MCF 10A (cell line): ENCODE results near the gene ABCC4. TPM values are rescaled to one million over a fixed set of nuclear protein-coding genes. Genes with fewer than 3 reads are reported as not detected.

Experiments
- BruUV-seq: library from RNA; stranded (reverse); fragments of 400-500 nt; replicated peaks from 2 replicates; lab custom pipeline; 2021; lab: Mats Ljungman, UMichigan
- CTCF ChIA-PET: fragments of 300-600 bp; sonication (Branson Sonifier 250); formaldehyde crosslinking; extraction: SDS; loops from one replicate; lab custom pipeline; 2021; ENCODE audit warnings: antibody characterized with exemption, inconsistent platforms; lab: Yijun Ruan, JAX
- POLR2A ChIA-PET: fragments of 300-600, 350-650 bp; sonication (Branson Sonifier 250); formaldehyde crosslinking; extraction: SDS; loops from one replicate; lab custom pipeline; 2020; ENCODE audit warnings: antibody characterized with exemption, inconsistent platforms; lab: Yijun Ruan, JAX
- DNase-seq: peaks from one replicate; pipeline ENCODE4 v3.0.0-alpha.2; 2018; ENCODE audit not compliant: unreplicated experiment
- H3K27ac Mint-ChIP-seq: one replicate; pipeline ENCODE4 v1.8.0; 2022; ENCODE audit warnings: mild to moderate bottlenecking, low read depth, mixed read lengths; ENCODE audit not compliant: unreplicated experiment
- H3K27me3 Mint-ChIP-seq: one replicate; pipeline ENCODE4 v1.8.0; 2022; ENCODE audit warnings: mixed read lengths; ENCODE audit not compliant: insufficient read depth, unreplicated experiment
- H3K36me3 Mint-ChIP-seq: one replicate; pipeline ENCODE4 v1.8.0; 2022; ENCODE audit warnings: mild to moderate bottlenecking, moderate library complexity, mixed read lengths; ENCODE audit not compliant: insufficient read depth, unreplicated experiment
- H3K4me1 Mint-ChIP-seq: one replicate; pipeline ENCODE4 v1.8.0; 2022; ENCODE audit warnings: mixed read lengths; ENCODE audit not compliant: insufficient read depth, unreplicated experiment
- H3K4me3 Mint-ChIP-seq: one replicate; pipeline ENCODE4 v1.8.0; 2022; ENCODE audit warnings: mild to moderate bottlenecking, moderate library complexity, mixed read lengths; ENCODE audit not compliant: unreplicated experiment
- H3K9me3 Mint-ChIP-seq: one replicate; pipeline ENCODE4 v1.8.0; 2022; ENCODE audit warnings: mixed read lengths; ENCODE audit not compliant: unreplicated experiment
- CTCF ChIP-seq: fragments of 200-600 bp; IDR thresholded peaks from one replicate; pipeline ENCODE4 v1.8.0; 2022; ENCODE audit warnings: antibody characterized with exemption, mild to moderate bottlenecking; ENCODE audit not compliant: unreplicated experiment
- intact Hi-C: fragments of 100-400 bp; cut with micrococcal nuclease; formaldehyde crosslinking; loops from 2 replicates; pipeline ENCODE4 v1.14.1; 2022
- total RNA-seq: library from RNA; stranded (reverse); gene quantifications from 2 replicates; pipeline ENCODE4 v1.2.3, GENCODE V29; 2022

ABCC4 gene
- total RNA-seq, 1 experiment from 2014 or later, result 13.9 TPM

GRCh38 chr13:95226932-95227695, 74.1 kb downstream of the ABCC4 start:
- intact Hi-C loops, result no loop called here
- H3K36me3 Mint-ChIP-seq, result peaks cover 7% of the 10 kb centered on the region
- POLR2A ChIA-PET, result interaction anchor here (0.6 kb wide), 1 partner anchor 1074 kb away, joined by 3 read pairs; no protein-coding TSS in a partner anchor
- H3K4me3 Mint-ChIP-seq, result no peak overlapping the region
- no peak for TF ChIP-seq CTCF
- CTCF ChIA-PET, result interaction anchor here (0.6 to 2.2 kb wide), 3 partner anchors 38 to 608 kb away, joined by 3 to 7 read pairs (median 3); no protein-coding TSS in a partner anchor
- DNase-seq, result no peak
- H3K4me1 Mint-ChIP-seq, result no peaks in the 10 kb centered on the region
- no TSS peak for BruUV-seq
- no peaks in the 10 kb centered on the region for H3K9me3 Mint-ChIP-seq
- no peak overlapping the region for H3K27ac Mint-ChIP-seq
- H3K27me3 Mint-ChIP-seq, result no peaks in the 10 kb centered on the region

- Mint-ChIP-seq H3K4me3 (no peak overlapping the region), H3K36me3 (peaks cover 7% of the 10 kb centered on the region), H3K9me3 (no peaks in the 10 kb centered on the region), H3K27ac (no peak overlapping the region), H3K27me3 (no peaks in the 10 kb centered on the region), H3K4me1 (no peaks in the 10 kb centered on the region)
- DNase-seq, result no peak
- ChIA-PET CTCF (interaction anchor here (0.6 to 2.2 kb wide), 3 partner anchors 37 to 608 kb away, joined by 3 to 7 read pairs (median 3); no protein-coding TSS in a partner anchor), POLR2A (interaction anchor here (0.6 kb wide), 1 partner anchor 1073 kb away, joined by 3 read pairs; no protein-coding TSS in a partner anchor)
- intact Hi-C loops, result no loop called here
- no TSS peak for BruUV-seq
- TF ChIP-seq CTCF, result no peak
Observed at GRCh38 chr13:95226476-95226875, 74.8 kb downstream of the ABCC4 start.

GRCh38 chr13:95226050-95226449, 75.2 kb downstream of the ABCC4 start:
- intact Hi-C loops, result no loop called here
- peaks cover 5% of the 10 kb centered on the region for H3K36me3 Mint-ChIP-seq
- H3K27me3 Mint-ChIP-seq, result no peaks in the 10 kb centered on the region
- ChIA-PET CTCF (interaction anchor here (0.7 to 2.2 kb wide), 2 partner anchors 37 to 48 kb away, joined by 4 to 7 read pairs; no protein-coding TSS in a partner anchor), POLR2A (interaction anchor here (0.6 kb wide), 1 partner anchor 182 kb away, joined by 3 read pairs; no protein-coding TSS in a partner anchor)
- no peaks in the 10 kb centered on the region for H3K4me1 Mint-ChIP-seq
- no peak for DNase-seq
- H3K9me3 Mint-ChIP-seq, result no peaks in the 10 kb centered on the region
- no TSS peak for BruUV-seq
- H3K27ac Mint-ChIP-seq, result no peak overlapping the region
- H3K4me3 Mint-ChIP-seq, result no peak overlapping the region
- no peak for TF ChIP-seq CTCF

GRCh38 chr13:95224064-95224463, 77.2 kb downstream of the ABCC4 start:
- H3K9me3 Mint-ChIP-seq, result no peaks in the 10 kb centered on the region
- CTCF ChIA-PET, result interaction anchor here (0.7 to 1.3 kb wide), 2 partner anchors 19 to 190 kb away, joined by 3 to 4 read pairs; no protein-coding TSS in a partner anchor
- POLR2A ChIA-PET, result interaction anchor here (0.8 kb wide), 1 partner anchor 178 kb away, joined by 3 read pairs; no protein-coding TSS in a partner anchor
- DNase-seq, result no peak
- no peak overlapping the region for H3K27ac Mint-ChIP-seq
- H3K36me3 Mint-ChIP-seq, result no peaks in the 10 kb centered on the region
- H3K4me3 Mint-ChIP-seq, result no peak overlapping the region
- no peak for TF ChIP-seq CTCF
- intact Hi-C loops, result no loop called here
- H3K27me3 Mint-ChIP-seq, result no peaks in the 10 kb centered on the region
- H3K4me1 Mint-ChIP-seq, result no peaks in the 10 kb centered on the region
- BruUV-seq, result no TSS peak
